Measurements from ENCODE around the gene MYT1. TPM values are rescaled to one million over a fixed set of nuclear protein-coding genes. Genes with fewer than 3 reads are reported as not detected.

MYT1 gene
- total and polyA plus RNA-seq, 2 of the 13 experiments (the other 11 are each of a cell fraction or from before 2014, with no cell fraction given): 0.58 to 2.5 TPM

DNA sequence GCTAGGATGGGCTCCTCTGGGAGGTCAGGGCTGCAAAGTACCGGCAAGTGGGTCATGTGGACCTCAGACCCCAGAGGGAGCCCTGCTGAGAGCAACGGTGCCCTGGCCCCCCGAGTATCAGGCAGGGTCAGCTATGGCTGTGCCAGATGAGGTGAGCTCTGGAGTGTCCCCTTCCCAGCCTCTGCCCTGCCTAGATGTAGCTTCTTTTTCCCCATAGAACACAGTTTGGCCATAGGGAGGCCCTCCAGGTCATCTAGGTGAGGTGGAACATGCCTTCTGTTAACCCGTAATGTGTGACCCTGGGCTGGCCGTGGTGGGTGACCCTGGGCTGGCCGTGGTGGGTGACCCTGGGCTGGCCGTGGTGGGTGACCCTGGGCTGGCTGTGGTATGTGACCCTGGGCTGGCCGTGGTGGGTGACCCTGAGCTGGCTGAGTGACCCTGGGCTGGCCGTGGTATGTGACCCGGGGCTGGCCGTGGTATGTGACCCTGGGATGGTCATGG, 70.1 kb downstream of the MYT1 start (continued):
- TF ChIP-seq DPF2 (CRISPR knock-in tag; IDR thresholded peaks at IDR 0.05; ENCODE audit: borderline replicate concordance, low read depth) (no peak; the same call in 1 of the 2 replicates), ZNF234 (CRISPR knock-in tag; conservative IDR thresholded peaks at IDR 0.05) (no peak), MIXL1 (CRISPR knock-in tag; IDR thresholded peaks at IDR 0.05) (no peak), NR2F6 (IDR thresholded peaks at IDR 0.05) (peak; percentile 96), NR2F6 (CRISPR knock-in tag; IDR thresholded peaks at IDR 0.05) (peak; percentile 76), PCBP2 (optimal IDR thresholded peaks at IDR 0.05; ENCODE audit: low read depth, low read length, poor library complexity, severe bottlenecking) (no peak), NCOA5 (CRISPR knock-in tag; IDR thresholded peaks at IDR 0.05) (no peak), TOPORS (CRISPR knock-in tag; IDR thresholded peaks at IDR 0.05) (no peak), ZNF430 (CRISPR knock-in tag; IDR thresholded peaks at IDR 0.05) (no peak), KLF9 (CRISPR knock-in tag; IDR thresholded peaks at IDR 0.05; ENCODE audit: low read depth) (no peak), TCF7L2 (IDR thresholded peaks at IDR 0.05; ENCODE audit: low read depth, low read length) (no peak), PPARG (CRISPR knock-in tag; conservative IDR thresholded peaks at IDR 0.05) (no peak), ZFY (CRISPR knock-in tag; IDR thresholded peaks at IDR 0.05) (no peak), ZFP36L1 (CRISPR knock-in tag; IDR thresholded peaks at IDR 0.05) (no peak), ZNF652 (CRISPR knock-in tag; IDR thresholded peaks at IDR 0.05; ENCODE audit: borderline replicate concordance, low read depth) (0 out of 2 replicates have a peak, but pooled peaks have one; percentile 30)
- TF ChIP-seq, protein P1, sequence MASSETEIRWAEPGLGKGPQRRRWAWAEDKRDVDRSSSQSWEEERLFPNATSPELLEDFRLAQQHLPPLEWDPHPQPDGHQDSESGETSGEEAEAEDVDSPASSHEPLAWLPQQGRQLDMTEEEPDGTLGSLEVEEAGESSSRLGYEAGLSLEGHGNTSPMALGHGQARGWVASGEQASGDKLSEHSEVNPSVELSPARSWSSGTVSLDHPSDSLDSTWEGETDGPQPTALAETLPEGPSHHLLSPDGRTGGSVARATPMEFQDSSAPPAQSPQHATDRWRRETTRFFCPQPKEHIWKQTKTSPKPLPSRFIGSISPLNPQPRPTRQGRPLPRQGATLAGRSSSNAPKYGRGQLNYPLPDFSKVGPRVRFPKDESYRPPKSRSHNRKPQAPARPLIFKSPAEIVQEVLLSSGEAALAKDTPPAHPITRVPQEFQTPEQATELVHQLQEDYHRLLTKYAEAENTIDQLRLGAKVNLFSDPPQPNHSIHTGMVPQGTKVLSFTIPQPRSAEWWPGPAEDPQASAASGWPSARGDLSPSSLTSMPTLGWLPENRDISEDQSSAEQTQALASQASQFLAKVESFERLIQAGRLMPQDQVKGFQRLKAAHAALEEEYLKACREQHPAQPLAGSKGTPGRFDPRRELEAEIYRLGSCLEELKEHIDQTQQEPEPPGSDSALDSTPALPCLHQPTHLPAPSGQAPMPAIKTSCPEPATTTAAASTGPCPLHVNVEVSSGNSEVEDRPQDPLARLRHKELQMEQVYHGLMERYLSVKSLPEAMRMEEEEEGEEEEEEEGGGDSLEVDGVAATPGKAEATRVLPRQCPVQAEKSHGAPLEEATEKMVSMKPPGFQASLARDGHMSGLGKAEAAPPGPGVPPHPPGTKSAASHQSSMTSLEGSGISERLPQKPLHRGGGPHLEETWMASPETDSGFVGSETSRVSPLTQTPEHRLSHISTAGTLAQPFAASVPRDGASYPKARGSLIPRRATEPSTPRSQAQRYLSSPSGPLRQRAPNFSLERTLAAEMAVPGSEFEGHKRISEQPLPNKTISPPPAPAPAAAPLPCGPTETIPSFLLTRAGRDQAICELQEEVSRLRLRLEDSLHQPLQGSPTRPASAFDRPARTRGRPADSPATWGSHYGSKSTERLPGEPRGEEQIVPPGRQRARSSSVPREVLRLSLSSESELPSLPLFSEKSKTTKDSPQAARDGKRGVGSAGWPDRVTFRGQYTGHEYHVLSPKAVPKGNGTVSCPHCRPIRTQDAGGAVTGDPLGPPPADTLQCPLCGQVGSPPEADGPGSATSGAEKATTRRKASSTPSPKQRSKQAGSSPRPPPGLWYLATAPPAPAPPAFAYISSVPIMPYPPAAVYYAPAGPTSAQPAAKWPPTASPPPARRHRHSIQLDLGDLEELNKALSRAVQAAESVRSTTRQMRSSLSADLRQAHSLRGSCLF (CRISPR knock-in tag; IDR thresholded peaks at IDR 0.05; ENCODE audit: borderline replicate concordance): no peak
- TF ChIP-seq, protein P2, sequence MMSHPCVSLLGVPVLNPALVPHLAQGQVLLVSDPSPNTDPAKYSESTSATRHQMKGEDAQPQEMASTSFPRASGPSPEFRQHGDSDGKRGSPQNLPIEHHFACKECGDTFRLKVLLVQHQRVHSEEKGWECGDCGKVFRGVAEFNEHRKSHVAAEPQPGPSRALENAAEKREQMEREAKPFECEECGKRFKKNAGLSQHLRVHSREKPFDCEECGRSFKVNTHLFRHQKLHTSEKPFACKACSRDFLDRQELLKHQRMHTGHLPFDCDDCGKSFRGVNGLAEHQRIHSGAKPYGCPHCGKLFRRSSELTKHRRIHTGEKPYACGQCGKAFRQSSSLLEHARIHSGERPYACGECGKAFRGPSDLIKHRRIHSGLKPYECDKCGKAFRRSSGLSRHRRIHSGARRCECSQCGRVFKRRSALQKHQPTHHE (CRISPR knock-in tag; IDR thresholded peaks at IDR 0.05; ENCODE audit: borderline replicate concordance): no peak
- TF ChIP-seq, protein P3, sequence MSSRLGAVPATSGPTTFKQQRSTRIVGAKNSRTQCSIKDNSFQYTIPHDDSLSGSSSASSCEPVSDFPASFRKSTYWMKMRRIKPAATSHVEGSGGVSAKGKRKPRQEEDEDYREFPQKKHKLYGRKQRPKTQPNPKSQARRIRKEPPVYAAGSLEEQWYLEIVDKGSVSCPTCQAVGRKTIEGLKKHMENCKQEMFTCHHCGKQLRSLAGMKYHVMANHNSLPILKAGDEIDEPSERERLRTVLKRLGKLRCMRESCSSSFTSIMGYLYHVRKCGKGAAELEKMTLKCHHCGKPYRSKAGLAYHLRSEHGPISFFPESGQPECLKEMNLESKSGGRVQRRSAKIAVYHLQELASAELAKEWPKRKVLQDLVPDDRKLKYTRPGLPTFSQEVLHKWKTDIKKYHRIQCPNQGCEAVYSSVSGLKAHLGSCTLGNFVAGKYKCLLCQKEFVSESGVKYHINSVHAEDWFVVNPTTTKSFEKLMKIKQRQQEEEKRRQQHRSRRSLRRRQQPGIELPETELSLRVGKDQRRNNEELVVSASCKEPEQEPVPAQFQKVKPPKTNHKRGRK (CRISPR knock-in tag; IDR thresholded peaks at IDR 0.05): no peak
- TF ChIP-seq, protein P4, sequence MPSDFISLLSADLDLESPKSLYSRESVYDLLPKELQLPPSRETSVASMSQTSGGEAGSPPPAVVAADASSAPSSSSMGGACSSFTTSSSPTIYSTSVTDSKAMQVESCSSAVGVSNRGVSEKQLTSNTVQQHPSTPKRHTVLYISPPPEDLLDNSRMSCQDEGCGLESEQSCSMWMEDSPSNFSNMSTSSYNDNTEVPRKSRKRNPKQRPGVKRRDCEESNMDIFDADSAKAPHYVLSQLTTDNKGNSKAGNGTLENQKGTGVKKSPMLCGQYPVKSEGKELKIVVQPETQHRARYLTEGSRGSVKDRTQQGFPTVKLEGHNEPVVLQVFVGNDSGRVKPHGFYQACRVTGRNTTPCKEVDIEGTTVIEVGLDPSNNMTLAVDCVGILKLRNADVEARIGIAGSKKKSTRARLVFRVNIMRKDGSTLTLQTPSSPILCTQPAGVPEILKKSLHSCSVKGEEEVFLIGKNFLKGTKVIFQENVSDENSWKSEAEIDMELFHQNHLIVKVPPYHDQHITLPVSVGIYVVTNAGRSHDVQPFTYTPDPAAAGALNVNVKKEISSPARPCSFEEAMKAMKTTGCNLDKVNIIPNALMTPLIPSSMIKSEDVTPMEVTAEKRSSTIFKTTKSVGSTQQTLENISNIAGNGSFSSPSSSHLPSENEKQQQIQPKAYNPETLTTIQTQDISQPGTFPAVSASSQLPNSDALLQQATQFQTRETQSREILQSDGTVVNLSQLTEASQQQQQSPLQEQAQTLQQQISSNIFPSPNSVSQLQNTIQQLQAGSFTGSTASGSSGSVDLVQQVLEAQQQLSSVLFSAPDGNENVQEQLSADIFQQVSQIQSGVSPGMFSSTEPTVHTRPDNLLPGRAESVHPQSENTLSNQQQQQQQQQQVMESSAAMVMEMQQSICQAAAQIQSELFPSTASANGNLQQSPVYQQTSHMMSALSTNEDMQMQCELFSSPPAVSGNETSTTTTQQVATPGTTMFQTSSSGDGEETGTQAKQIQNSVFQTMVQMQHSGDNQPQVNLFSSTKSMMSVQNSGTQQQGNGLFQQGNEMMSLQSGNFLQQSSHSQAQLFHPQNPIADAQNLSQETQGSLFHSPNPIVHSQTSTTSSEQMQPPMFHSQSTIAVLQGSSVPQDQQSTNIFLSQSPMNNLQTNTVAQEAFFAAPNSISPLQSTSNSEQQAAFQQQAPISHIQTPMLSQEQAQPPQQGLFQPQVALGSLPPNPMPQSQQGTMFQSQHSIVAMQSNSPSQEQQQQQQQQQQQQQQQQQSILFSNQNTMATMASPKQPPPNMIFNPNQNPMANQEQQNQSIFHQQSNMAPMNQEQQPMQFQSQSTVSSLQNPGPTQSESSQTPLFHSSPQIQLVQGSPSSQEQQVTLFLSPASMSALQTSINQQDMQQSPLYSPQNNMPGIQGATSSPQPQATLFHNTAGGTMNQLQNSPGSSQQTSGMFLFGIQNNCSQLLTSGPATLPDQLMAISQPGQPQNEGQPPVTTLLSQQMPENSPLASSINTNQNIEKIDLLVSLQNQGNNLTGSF (CRISPR knock-in tag; IDR thresholded peaks at IDR 0.05): no peak

Measured in HepG2 (cell line).